SK-N-SH treated with all-trans-retinoic acid at 6 μM for 48 hours (cell line): ENCODE results near the gene XPNPEP2.

ENCODE experiments used
- ATAC-seq: fragments of 200-7000 bp; cut with Tn5 transposase; 3 replicates; pipeline ENCODE4 v1.9.1; 2020; ENCODE audit warnings: mild to moderate bottlenecking, moderate library complexity
- ARNTL ChIP-seq: fragments of 450-650 bp; formaldehyde crosslinking; IDR thresholded peaks from 2 replicates; pipeline ENCODE4 v1.5.0; 2020; ENCODE audit warnings: low read depth, mild to moderate bottlenecking, moderate library complexity, borderline replicate concordance
- BACH2 ChIP-seq: fragments of 250-450 bp; sonication (Bioruptor Pico); IDR thresholded peaks from 2 replicates; pipeline ENCODE4 v1.9.0; 2021; ENCODE audit warnings: mild to moderate bottlenecking, borderline replicate concordance
- CSDC2 ChIP-seq: fragments of 250-450 bp; sonication (Bioruptor Pico); IDR thresholded peaks from 2 replicates; pipeline ENCODE4 v1.5.0; 2020; ENCODE audit warnings: mild to moderate bottlenecking, moderate library complexity
- CSRNP3 ChIP-seq: fragments of 250-450 bp; sonication (Bioruptor Pico); IDR thresholded peaks from 2 replicates; pipeline ENCODE4 v1.5.1; 2021; ENCODE audit warnings: mild to moderate bottlenecking, moderate library complexity
- ESRRG ChIP-seq: fragments of 250-450 bp; sonication (Bioruptor Pico); IDR thresholded peaks from 2 replicates; pipeline ENCODE4 v1.6.1; 2021; ENCODE audit warnings: mild to moderate bottlenecking
- GLIS3 ChIP-seq: fragments of 250-450 bp; sonication (Bioruptor Pico); IDR thresholded peaks from 2 replicates; pipeline ENCODE4 v1.5.0; 2020; ENCODE audit warnings: mild to moderate bottlenecking, moderate library complexity
- ISL1 ChIP-seq: fragments of 250-450 bp; sonication (Bioruptor Pico); IDR thresholded peaks from 2 replicates; pipeline ENCODE4 v2.1.2; 2022; ENCODE audit warnings: mild to moderate bottlenecking, moderate library complexity
- OSR1 ChIP-seq: fragments of 250-450 bp; sonication (Bioruptor Pico); IDR thresholded peaks from 2 replicates; pipeline ENCODE4 v1.8.0; 2022; ENCODE audit warnings: moderate library complexity, mild to moderate bottlenecking, inconsistent platforms
- PATZ1 ChIP-seq: fragments of 250-450 bp; sonication (Bioruptor Pico); IDR thresholded peaks from 2 replicates; pipeline ENCODE4 v1.8.0; 2020; ENCODE audit warnings: mild to moderate bottlenecking, moderate library complexity, borderline replicate concordance
- PPARA ChIP-seq: fragments of 250-450 bp; sonication (Bioruptor Pico); IDR thresholded peaks from 2 replicates; pipeline ENCODE4 v1.5.0; 2020; ENCODE audit warnings: mild to moderate bottlenecking, borderline replicate concordance
- RARB ChIP-seq: fragments of 250-450 bp; sonication (Bioruptor Pico); IDR thresholded peaks from 2 replicates; pipeline ENCODE4 v1.8.0; 2021; ENCODE audit warnings: mild to moderate bottlenecking, moderate library complexity
- SNAI2 ChIP-seq: fragments of 250-450 bp; sonication (Bioruptor Pico); IDR thresholded peaks from 2 replicates; pipeline ENCODE4 v1.5.0; 2020; ENCODE audit warnings: mild to moderate bottlenecking, moderate library complexity
- TCF4 ChIP-seq: fragments of 250-450 bp; sonication (Bioruptor Pico); IDR thresholded peaks from 2 replicates; pipeline ENCODE4 v1.8.0; 2021; ENCODE audit warnings: mild to moderate bottlenecking, moderate library complexity, borderline replicate concordance
- TOX ChIP-seq: fragments of 250-450 bp; sonication (Bioruptor Pico); IDR thresholded peaks from 2 replicates; pipeline ENCODE4 v1.8.0; 2021; ENCODE audit warnings: mild to moderate bottlenecking, moderate library complexity, borderline replicate concordance
- ZFP3 ChIP-seq: fragments of 250-450 bp; sonication (Bioruptor Pico); IDR thresholded peaks from 2 replicates; pipeline ENCODE4 v1.5.0; 2020; ENCODE audit warnings: mild to moderate bottlenecking, moderate library complexity
- ZFP30 ChIP-seq: fragments of 450-650 bp; formaldehyde crosslinking; IDR thresholded peaks from 2 replicates; pipeline ENCODE4 v1.5.0; 2022; ENCODE audit warnings: mild to moderate bottlenecking, moderate library complexity
- ZNF565 ChIP-seq: fragments of 450-650 bp; formaldehyde crosslinking; conservative IDR thresholded peaks from 2 replicates; pipeline ENCODE4 v1.5.0; 2020; ENCODE audit warnings: low read depth, mild to moderate bottlenecking, moderate library complexity
- ZNF70 ChIP-seq: fragments of 450-650 bp; formaldehyde crosslinking; IDR thresholded peaks from 2 replicates; pipeline ENCODE4 v1.5.0; 2020; ENCODE audit warnings: mild to moderate bottlenecking, moderate library complexity
- ZNF8 ChIP-seq: fragments of 450-650 bp; formaldehyde crosslinking; IDR thresholded peaks from 2 replicates; pipeline ENCODE4 v1.5.0; 2020; ENCODE audit warnings: mild to moderate bottlenecking, moderate library complexity
- TF ChIP-seq, protein P1 (sequence below): fragments of 250-450 bp; sonication (Bioruptor Pico); IDR thresholded peaks from 2 replicates; pipeline ENCODE4 v1.8.0; 2021; ENCODE audit warnings: low read depth, mild to moderate bottlenecking, moderate library complexity, borderline replicate concordance
- TF ChIP-seq, protein P2 (sequence below): fragments of 250-450 bp; sonication (Bioruptor Pico); IDR thresholded peaks from 2 replicates; pipeline ENCODE4 v1.5.0; 2020; ENCODE audit warnings: mild to moderate bottlenecking, moderate library complexity
- TF ChIP-seq, protein P3 (sequence below): fragments of 250-450 bp; sonication (Bioruptor Pico); IDR thresholded peaks from 2 replicates; pipeline ENCODE4 v1.5.1; 2020; ENCODE audit warnings: low read depth, mild to moderate bottlenecking, moderate library complexity

Gene XPNPEP2

DNA sequence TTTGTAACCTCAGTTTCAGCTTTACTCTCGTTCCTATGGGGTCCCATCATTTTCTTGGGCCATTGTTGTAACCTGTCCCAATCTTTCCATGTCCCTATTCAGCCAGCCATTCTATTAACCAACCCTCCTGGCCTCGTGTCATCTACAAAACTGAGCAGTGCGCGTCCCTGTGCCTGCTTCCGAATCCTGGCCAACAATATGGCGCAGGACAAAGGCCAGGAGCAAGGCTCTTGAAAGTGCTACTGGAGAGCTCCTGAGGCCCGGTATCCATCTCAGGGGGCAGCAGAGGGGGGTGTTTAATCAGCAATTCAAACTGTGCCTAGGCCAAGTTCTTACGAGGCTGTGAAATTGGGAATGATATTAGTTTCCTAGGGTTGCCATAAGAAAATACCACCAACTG lies 42.8 kb upstream of the XPNPEP2 start:
- no peak for ATAC-seq
- no peak for TF ChIP-seq ZNF70
- no peak for TF ChIP-seq OSR1 (CRISPR knock-in tag)
- no peak for TF ChIP-seq ZNF8 (CRISPR knock-in tag)
- TF ChIP-seq, protein P1, sequence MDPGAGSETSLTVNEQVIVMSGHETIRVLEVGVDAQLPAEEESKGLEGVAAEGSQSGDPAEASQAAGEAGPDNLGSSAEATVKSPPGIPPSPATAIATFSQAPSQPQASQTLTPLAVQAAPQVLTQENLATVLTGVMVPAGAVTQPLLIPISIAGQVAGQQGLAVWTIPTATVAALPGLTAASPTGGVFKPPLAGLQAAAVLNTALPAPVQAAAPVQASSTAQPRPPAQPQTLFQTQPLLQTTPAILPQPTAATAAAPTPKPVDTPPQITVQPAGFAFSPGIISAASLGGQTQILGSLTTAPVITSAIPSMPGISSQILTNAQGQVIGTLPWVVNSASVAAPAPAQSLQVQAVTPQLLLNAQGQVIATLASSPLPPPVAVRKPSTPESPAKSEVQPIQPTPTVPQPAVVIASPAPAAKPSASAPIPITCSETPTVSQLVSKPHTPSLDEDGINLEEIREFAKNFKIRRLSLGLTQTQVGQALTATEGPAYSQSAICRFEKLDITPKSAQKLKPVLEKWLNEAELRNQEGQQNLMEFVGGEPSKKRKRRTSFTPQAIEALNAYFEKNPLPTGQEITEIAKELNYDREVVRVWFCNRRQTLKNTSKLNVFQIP: no peak
- no peak for TF ChIP-seq ESRRG (CRISPR knock-in tag)
- no peak for TF ChIP-seq CSRNP3
- TF ChIP-seq TCF4 (CRISPR knock-in tag): no peak
- TF ChIP-seq RARB: no peak
- no peak for TF ChIP-seq SNAI2 (CRISPR knock-in tag)
- no peak for TF ChIP-seq GLIS3
- no peak for TF ChIP-seq BACH2 (CRISPR knock-in tag)
- no peak for TF ChIP-seq ISL1 (CRISPR knock-in tag)
- no peak for TF ChIP-seq TOX
- no peak for TF ChIP-seq CSDC2 (CRISPR knock-in tag)
- TF ChIP-seq ZFP3 (CRISPR knock-in tag): no peak
- TF ChIP-seq ZNF565 (CRISPR knock-in tag): no peak
- no peak for TF ChIP-seq PATZ1
- TF ChIP-seq, all 23 proteins: peak for 0

DNA sequence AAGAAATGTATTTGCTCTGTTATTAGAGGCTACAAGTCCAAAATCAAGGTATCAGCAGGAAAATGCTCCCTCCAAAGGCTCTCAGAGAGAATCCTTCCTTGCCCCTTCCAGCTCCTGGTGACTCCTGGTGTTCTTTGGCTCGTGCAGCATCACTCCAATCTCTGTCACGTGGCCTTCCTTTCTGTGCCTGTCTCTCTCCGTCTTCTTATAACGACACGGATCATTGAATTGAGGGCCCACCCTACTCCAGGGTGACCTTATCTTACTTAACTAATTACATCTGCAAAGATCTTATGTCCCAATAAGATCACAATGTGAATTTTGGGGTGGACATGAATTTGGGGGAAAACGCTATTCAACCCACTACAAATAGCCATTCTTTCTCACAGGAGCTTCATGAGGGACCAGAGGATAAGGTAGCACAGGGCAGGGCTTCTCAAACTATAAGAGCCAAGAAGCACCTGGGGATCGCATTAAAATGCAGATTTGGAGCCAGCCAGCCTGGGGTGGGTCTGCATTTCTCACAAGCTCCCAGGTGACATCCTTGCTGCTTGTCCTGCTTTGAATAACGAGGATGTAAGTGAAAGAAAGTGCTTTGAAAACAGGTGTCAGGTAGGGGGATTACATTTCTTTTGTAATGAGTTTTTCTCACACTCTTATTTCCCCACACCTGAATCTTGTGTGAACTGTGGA lies 42.2 kb upstream of the XPNPEP2 start:
- no peak for ATAC-seq
- TF ChIP-seq GLIS3: no peak
- TF ChIP-seq CSRNP3: no peak
- TF ChIP-seq PPARA: no peak
- TF ChIP-seq, protein P2, sequence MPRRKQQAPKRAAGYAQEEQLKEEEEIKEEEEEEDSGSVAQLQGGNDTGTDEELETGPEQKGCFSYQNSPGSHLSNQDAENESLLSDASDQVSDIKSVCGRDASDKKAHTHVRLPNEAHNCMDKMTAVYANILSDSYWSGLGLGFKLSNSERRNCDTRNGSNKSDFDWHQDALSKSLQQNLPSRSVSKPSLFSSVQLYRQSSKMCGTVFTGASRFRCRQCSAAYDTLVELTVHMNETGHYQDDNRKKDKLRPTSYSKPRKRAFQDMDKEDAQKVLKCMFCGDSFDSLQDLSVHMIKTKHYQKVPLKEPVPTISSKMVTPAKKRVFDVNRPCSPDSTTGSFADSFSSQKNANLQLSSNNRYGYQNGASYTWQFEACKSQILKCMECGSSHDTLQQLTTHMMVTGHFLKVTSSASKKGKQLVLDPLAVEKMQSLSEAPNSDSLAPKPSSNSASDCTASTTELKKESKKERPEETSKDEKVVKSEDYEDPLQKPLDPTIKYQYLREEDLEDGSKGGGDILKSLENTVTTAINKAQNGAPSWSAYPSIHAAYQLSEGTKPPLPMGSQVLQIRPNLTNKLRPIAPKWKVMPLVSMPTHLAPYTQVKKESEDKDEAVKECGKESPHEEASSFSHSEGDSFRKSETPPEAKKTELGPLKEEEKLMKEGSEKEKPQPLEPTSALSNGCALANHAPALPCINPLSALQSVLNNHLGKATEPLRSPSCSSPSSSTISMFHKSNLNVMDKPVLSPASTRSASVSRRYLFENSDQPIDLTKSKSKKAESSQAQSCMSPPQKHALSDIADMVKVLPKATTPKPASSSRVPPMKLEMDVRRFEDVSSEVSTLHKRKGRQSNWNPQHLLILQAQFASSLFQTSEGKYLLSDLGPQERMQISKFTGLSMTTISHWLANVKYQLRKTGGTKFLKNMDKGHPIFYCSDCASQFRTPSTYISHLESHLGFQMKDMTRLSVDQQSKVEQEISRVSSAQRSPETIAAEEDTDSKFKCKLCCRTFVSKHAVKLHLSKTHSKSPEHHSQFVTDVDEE (CRISPR knock-in tag): no peak
- TF ChIP-seq, protein P3, sequence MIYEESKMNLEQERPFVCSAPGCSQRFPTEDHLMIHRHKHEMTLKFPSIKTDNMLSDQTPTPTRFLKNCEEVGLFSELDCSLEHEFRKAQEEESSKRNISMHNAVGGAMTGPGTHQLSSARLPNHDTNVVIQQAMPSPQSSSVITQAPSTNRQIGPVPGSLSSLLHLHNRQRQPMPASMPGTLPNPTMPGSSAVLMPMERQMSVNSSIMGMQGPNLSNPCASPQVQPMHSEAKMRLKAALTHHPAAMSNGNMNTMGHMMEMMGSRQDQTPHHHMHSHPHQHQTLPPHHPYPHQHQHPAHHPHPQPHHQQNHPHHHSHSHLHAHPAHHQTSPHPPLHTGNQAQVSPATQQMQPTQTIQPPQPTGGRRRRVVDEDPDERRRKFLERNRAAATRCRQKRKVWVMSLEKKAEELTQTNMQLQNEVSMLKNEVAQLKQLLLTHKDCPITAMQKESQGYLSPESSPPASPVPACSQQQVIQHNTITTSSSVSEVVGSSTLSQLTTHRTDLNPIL: no peak
- TF ChIP-seq ZFP3 (CRISPR knock-in tag): no peak
- no peak for TF ChIP-seq ARNTL
- no peak for TF ChIP-seq ZNF565 (CRISPR knock-in tag)
- no peak for TF ChIP-seq ZFP30
- no peak for TF ChIP-seq OSR1 (CRISPR knock-in tag)
- no peak for TF ChIP-seq TCF4 (CRISPR knock-in tag)
- no peak for TF ChIP-seq ZNF70
- TF ChIP-seq BACH2 (CRISPR knock-in tag): no peak
- no peak for TF ChIP-seq RARB
- TF ChIP-seq ESRRG (CRISPR knock-in tag): no peak
- TF ChIP-seq SNAI2 (CRISPR knock-in tag): no peak
- TF ChIP-seq, protein P1: no peak
- TF ChIP-seq ZNF8 (CRISPR knock-in tag): no peak
